Heart left ventricle (tissue), 16 donors: ENCODE data around the gene PAX6. TPM values are rescaled to one million over a fixed set of nuclear protein-coding genes. Genes with fewer than 3 reads are reported as not detected.

Experiments
- ATAC-seq, 4 donors: fragments of 200-7000 bp; cut with Tn5 transposase; one replicate each; pipeline ENCODE4 v1.9.1; 2020 to 2022; ENCODE audit warnings: moderate library complexity in 4 of 4, mild to moderate bottlenecking in 3 of 4, moderate number of reproducible peaks in 1 of 4
- DNase-seq, 5 donors: peaks; one replicate each; pipeline ENCODE4 v3.0.0-alpha.2; 2020
- H3K27ac ChIP-seq, 12 donors: fragments of 200-600 bp; sonication (generic) in 4 of 12; one replicate each; pipeline versions ENCODE4 v1.5.0 to v1.8.0; 2016 to 2022; ENCODE audit warnings: mild to moderate bottlenecking in 2 of 12
- H3K27me3 ChIP-seq, 9 donors: fragments of 200-600 bp; sonication (generic) in 2 of 9; one replicate each; pipeline versions ENCODE4 v1.5.1 to v1.8.0; 2016 to 2022; ENCODE audit warnings: mild to moderate bottlenecking in 3 of 9
- H3K36me3 ChIP-seq, 9 donors: fragments of 200-600 bp; sonication (generic) in 2 of 9; one replicate each; pipeline versions ENCODE4 v1.5.0 to v1.8.0; 2018 to 2022; ENCODE audit warnings: mild to moderate bottlenecking in 2 of 9
- H3K4me1 ChIP-seq, 12 donors: fragments of 200-600 bp; sonication (generic) in 4 of 12; one replicate each; pipeline versions ENCODE4 v1.5.0 to v1.8.0; 2016 to 2022; ENCODE audit warnings: mild to moderate bottlenecking in 3 of 12
- H3K4me3 ChIP-seq, 12 donors: fragments of 200-600 bp; sonication (generic) in 4 of 12; one replicate each; pipeline versions ENCODE4 v1.5.0 to v1.8.0; 2017 to 2022; ENCODE audit warnings: mild to moderate bottlenecking in 9 of 12, moderate library complexity in 4 of 12
- H3K9me3 ChIP-seq, 12 donors: fragments of 200-600 bp; sonication (generic) in 4 of 12; one replicate each; pipeline versions ENCODE4 v1.5.0 to v1.8.0; 2016 to 2022; ENCODE audit warnings: mild to moderate bottlenecking in 1 of 12
- POLR2A ChIP-seq, 2 donors: fragments of 450-650 bp; IDR thresholded peaks; one replicate each; pipeline ENCODE4 v1.6.1; 2017; ENCODE audit warnings: antibody characterized with exemption in 2 of 2, mild to moderate bottlenecking in 2 of 2, moderate library complexity in 2 of 2
- WGBS, 4 donors: extraction: QIAGEN DNeasy Blood & Tissue Kit in 2 of 4; methylation state at CpG; one replicate each; pipeline versions ENCODE4 v1.1.5 to v1.1.7; 2013 to 2018; 5-methylcytosine and 5-hydroxymethylcytosine counted together
- intact Hi-C, 10 donors: fragments of 100-400 bp; cut with DNase I; formaldehyde crosslinking; loops; one replicate each; pipeline versions ENCODE4 v1.11.1 to v1.14.2; 2022
- polyA plus RNA-seq, 2 donors: library from polyadenylated mRNA; stranded (reverse); fragments of 200-250 nt; gene quantifications; one replicate each; pipeline ENCODE4 v1.2.3, GENCODE V29; 2013
- total RNA-seq, 9 donors: library from RNA; depleted of rRNA in 2 of 9; stranded (reverse); fragments of >200 nt in 2 of 9; fragmentation: NEBNext Ultra II Directional in 3 of 9; extraction: Animal tissue kit (Norgen Biotek cat#: 25700) in 3 of 9; gene quantifications; one replicate each; pipeline versions ENCODE4 v1.1.0 to v1.2.4, GENCODE V29; 2016 to 2023
- TF ChIP-seq, protein P1 (sequence below), 12 donors: fragments of 200-600 bp; sonication (generic) in 4 of 12; IDR thresholded peaks; one replicate each; pipeline versions ENCODE4 v1.5.0 to v1.8.0; 2018 to 2022; ENCODE audit warnings: antibody characterized with exemption in 12 of 12, mild to moderate bottlenecking in 5 of 12
- donor health status: ischemic (EF 13 %, LVEDD 7.1; RV severe dilation, severe dysfunction).
- donor health status: healthy with polysubstance abuse.
- donor health status: DM: no; HTN: yes; CAD: no.
- donor health status: DM: no; HTN: no; CAD: no.
- donor health status: ischemic (EF 25% LVEDD 6.9; RV normal size, moderate dysfunction).
- donor health status: ischemic (EF 25% LVEDD 5.7; RV mildly dilated, moderate dysfunction).
- donor health status: healthy.
- donor health status: DM: yes; HTN: yes; CAD: no.
- donor health status: ischemic (EF 35%, LVEDD 5.7; RV mildly dilated, moderate dysfunction).
- donor health status: nonischemic (EF 11% LVEDD 7.7; RV severe dilation, severe dysfunction).
- donor health status: DM: yes; HTN: yes; CAD: no.
- donor health status: PGD.
- donor health status: ischemic (EF 29% LVEDD 5.4; RV normal size, mild dysfunction).
- donor health status: nonischemic (EF 23%, LVEDD 6.1; RV moderate dilation, normal function).

PAX6 gene
- total and polyA plus RNA-seq, 11 donors: 0.09 to 0.50 (median 0.27) TPM; not detected in 8

DNA sequence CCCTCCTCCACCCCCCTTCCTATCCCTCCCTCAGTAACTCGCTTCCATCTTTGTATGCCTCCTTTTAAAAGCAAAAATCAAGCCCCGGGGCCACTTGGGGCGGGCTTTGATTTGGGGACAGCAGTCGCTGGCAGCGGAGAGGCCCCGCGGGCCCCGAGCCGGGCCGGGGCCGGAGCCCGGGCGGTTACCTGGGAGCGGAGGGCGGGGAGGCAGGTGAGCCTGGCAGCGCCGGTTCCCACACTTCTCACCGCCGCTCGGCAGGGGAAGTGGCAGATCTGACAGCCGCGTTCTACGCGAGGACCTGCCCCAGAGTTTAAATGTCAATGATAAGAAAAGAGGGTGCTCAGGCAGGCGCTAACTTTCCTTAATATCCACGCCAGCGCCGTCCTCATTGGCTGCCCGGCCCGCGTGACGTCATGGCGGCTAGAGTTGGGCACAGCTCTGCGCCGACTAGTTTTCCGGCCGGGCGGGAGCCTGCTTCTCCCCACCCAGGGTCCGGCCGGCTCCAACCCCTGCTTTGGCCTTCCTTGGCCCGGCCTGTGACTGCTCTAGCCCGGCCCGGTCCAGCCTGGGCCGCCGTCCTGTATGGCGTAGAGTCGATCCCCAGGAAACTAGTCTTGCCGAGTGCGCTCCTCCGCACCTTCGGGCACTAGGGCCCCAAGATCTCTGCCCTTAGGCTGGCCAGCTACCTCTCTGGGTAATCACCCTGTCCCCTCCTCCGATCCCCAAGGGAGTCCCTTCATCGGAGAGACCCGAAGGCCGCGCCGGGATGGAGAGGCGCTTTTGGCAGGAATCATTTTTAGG, 6.7 kb upstream of the PAX6 start:
- Histone ChIP-seq H3K27me3 (peaks cover 87 to 100% (median 99%) of the 10 kb centered on the region in 9 donors), H3K9me3 (no peaks in the 10 kb centered on the region), H3K4me1 (peaks cover 0 to 70% (median 41%) of the 10 kb centered on the region in 12 donors), H3K36me3 (no peaks in the 10 kb centered on the region), H3K27ac (no peak overlapping the region), H3K4me3 (peak overlapping the region in 10 of 12 donors; percentile 5 to 43 (median 20))
- DNase-seq (no peak), ATAC-seq (peak in 2 of 4 donors; percentile 27 to 29)
- TF ChIP-seq POLR2A (IDR thresholded peaks at IDR 0.05): no peak
- TF ChIP-seq, protein P1, sequence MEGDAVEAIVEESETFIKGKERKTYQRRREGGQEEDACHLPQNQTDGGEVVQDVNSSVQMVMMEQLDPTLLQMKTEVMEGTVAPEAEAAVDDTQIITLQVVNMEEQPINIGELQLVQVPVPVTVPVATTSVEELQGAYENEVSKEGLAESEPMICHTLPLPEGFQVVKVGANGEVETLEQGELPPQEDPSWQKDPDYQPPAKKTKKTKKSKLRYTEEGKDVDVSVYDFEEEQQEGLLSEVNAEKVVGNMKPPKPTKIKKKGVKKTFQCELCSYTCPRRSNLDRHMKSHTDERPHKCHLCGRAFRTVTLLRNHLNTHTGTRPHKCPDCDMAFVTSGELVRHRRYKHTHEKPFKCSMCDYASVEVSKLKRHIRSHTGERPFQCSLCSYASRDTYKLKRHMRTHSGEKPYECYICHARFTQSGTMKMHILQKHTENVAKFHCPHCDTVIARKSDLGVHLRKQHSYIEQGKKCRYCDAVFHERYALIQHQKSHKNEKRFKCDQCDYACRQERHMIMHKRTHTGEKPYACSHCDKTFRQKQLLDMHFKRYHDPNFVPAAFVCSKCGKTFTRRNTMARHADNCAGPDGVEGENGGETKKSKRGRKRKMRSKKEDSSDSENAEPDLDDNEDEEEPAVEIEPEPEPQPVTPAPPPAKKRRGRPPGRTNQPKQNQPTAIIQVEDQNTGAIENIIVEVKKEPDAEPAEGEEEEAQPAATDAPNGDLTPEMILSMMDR (IDR thresholded peaks at IDR 0.05): no peak
- WGBS, 4 donors: 3 to 4% (median 3%) methylated on average over 26 to 58 of the region's 58 CpGs
- intact Hi-C loops: loop anchor here in 1 of 10 donors (10.0 kb wide), 1 partner anchor 57 kb away; no protein-coding TSS in a partner anchor

DNA sequence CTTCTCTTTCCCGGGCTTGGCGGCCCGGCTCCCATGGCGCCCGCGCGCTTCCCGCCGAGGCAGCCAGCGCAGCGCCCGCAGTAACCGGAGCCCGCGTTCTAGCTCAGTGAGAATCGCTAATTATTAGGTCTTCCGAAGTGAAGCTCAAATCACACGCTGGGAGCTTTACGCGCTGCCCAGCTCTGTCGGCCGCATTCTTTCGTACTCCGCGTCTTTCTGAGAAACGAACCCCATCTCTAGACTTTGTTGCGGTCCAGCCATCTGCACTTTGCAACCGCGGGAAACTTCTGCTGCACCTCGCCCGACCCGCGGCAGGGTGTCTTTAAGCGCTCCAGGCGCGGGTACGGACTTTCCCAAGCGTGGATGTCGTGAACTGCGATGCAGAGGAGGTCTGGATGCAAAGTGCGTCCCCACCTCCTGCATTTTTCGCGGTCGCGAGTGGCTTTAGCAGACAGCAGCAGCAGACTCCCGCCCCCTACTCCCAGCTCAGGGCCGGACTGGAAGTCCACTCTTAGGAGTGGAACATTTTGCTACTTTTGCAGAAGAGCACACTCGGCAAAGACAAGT, 6.0 kb upstream of the PAX6 start:
- peaks cover 82 to 100% (median 98%) of the 10 kb centered on the region in 9 donors for H3K27me3 ChIP-seq
- peaks cover 5 to 77% (median 47%) of the 10 kb centered on the region in 12 donors for H3K4me1 ChIP-seq
- 1 to 4% (median 2%) methylated on average over 33 to 48 of the region's 48 CpGs for WGBS, 4 donors

DNA sequence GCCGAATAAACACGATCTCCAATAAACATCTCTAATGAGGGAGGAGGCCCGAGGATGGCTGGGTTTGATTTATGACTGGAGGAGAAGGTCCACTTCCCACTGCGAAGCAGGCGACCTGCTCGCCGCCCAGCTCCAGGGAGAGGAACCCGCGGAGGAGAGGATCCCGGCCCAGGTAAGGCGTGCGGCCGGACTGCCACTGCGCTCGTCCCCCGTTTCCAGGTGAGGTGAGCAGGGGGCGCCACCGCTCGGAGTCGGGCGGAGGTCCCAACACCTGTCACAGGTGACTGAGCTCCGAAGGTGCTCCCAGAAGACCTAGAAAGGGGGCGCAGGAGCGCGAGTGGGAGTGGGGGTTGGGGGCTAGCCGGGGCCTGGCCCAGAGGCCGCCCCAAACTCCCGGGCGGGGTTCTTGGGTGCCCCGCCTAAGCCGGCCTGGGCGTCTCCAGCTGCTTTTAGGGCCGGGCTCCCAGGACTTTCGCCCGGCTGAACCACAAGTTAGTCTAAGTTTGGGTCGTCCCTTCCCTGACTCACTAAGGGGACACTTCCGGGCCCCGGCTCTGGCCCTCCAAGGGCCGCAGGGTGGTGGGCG, 5.4 kb upstream of the PAX6 start:
- Histone ChIP-seq H3K4me3 (peak overlapping the region in 10 of 12 donors; percentile 5 to 43 (median 27)), H3K9me3 (no peaks in the 10 kb centered on the region), H3K4me1 (peaks cover 5 to 82% (median 51%) of the 10 kb centered on the region in 12 donors), H3K27me3 (peaks cover 80 to 100% (median 97%) of the 10 kb centered on the region in 9 donors), H3K27ac (no peak overlapping the region), H3K36me3 (no peaks in the 10 kb centered on the region)
- ATAC-seq: no peak
- TF ChIP-seq, protein P1 (IDR thresholded peaks at IDR 0.05): no peak
- no peak for TF ChIP-seq POLR2A (IDR thresholded peaks at IDR 0.05)
- WGBS, 4 donors: 2 to 4% (median 3%) methylated on average over 26 to 40 of the region's 40 CpGs
- no peak for DNase-seq
- intact Hi-C loops: loop anchor here in 1 of 10 donors (10.0 kb wide), 1 partner anchor 58 kb away; no protein-coding TSS in a partner anchor

More for the DNA sequence above, 6.0 kb upstream of the PAX6 start:
- DNase-seq: no peak
- peak overlapping the region in 10 of 12 donors; percentile 5 to 43 (median 26) for H3K4me3 ChIP-seq
- ATAC-seq: no peak
- no peak for TF ChIP-seq POLR2A (IDR thresholded peaks at IDR 0.05)
- TF ChIP-seq, protein P1 (IDR thresholded peaks at IDR 0.05): no peak
- no peak overlapping the region for H3K27ac ChIP-seq
- H3K9me3 ChIP-seq: no peaks in the 10 kb centered on the region
- H3K36me3 ChIP-seq: no peaks in the 10 kb centered on the region
- intact Hi-C loops: loop anchor here in 1 of 10 donors (10.0 kb wide), 1 partner anchor 58 kb away; no protein-coding TSS in a partner anchor
